Tracheal epithelial cell (primary cell): ENCODE data around the gene FLRT2. TPM values are rescaled to one million over a fixed set of nuclear protein-coding genes. Genes with fewer than 3 reads are reported as not detected.

Experiments
- total RNA-seq: library from RNA; depleted of rRNA; stranded (reverse); fragments of >200 nt; gene quantifications from 2 replicates; pipeline ENCODE4 v1.2.1, GENCODE V29; 2014

Gene FLRT2, protein sequence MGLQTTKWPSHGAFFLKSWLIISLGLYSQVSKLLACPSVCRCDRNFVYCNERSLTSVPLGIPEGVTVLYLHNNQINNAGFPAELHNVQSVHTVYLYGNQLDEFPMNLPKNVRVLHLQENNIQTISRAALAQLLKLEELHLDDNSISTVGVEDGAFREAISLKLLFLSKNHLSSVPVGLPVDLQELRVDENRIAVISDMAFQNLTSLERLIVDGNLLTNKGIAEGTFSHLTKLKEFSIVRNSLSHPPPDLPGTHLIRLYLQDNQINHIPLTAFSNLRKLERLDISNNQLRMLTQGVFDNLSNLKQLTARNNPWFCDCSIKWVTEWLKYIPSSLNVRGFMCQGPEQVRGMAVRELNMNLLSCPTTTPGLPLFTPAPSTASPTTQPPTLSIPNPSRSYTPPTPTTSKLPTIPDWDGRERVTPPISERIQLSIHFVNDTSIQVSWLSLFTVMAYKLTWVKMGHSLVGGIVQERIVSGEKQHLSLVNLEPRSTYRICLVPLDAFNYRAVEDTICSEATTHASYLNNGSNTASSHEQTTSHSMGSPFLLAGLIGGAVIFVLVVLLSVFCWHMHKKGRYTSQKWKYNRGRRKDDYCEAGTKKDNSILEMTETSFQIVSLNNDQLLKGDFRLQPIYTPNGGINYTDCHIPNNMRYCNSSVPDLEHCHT
- 3.4 and 10.6 TPM in 2 replicates for total RNA-seq

DNA sequence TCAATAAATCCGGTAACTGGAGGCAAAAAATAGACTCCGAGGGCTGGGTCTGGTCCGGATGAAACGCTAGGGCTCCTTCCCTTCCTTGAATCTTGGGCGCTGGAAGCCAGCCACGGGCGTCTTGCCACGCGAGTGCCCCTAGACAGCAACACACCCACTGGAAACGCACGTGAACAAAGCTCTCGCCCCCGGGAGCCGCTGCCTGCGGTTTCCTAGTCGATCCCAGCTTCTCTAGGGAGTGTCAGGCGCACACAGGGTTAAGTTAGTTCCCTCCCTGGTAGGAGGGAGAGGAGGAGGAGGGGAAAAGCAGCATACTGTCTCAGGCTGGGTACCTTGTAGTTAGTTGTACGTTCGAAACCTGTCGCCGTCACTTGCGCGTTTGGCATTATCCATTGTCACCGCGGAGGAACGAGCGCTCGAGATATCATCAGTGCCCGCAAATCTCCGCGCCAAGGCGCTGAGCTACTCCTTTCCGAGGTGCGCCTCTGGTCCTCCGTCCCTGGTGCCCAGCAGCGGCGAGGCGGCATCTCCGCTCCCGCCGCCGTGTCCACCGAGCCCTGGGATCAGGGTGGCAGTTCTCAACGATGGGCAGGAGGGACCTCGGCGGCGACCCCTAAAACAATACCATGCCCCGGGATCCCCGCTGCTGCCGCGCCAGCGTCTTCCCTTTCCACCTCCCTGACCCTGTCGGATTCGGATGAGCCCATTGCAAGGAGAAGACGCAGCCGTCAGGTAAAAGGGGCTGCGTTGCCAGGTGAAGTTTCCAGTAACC is at the start of gene FLRT2:
FLRT2 (plus strand) TSS at position 342 of the 772 bp plus-strand sequence. CDS start 91,371 bp downstream, outside the sequence.

